ENCODE data around the gene TNN. TPM values are rescaled to one million over a fixed set of nuclear protein-coding genes. Genes with fewer than 3 reads are reported as not detected.
A peak's percentile ranks its signal among the peaks of the same experiment; 100 is the strongest.

Gene TNN
- total and polyA plus RNA-seq, 2 experiments from 2014 or later, result not detected

DNA sequence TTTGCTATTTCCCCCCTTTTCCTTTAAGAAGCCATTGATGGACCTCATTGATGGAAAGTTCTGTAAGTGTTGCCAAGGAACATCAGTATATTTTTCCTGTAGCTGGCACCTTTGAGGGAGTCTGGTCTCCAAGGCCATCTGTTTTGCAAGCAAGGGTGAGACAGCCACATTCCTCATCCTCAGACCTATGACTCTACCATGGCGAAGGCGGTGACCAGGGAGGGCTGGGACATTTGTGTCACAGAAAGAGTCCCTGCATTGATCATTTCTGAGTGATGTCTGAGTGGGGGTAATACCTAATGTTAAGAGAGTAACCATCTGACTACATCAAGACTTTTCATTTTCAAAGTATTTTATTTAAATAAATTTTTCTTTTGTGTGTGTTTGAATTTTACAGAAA, 89.6 kb downstream of the TNN start:
- H3K9me2 ChIP-seq (ENCODE audit: insufficient read depth), result no peaks in the 10 kb centered on the region
- TF ChIP-seq EZH2 (IDR thresholded peaks at IDR 0.05; ENCODE audit: insufficient read depth, poor library complexity, severe bottlenecking) (no peak), EZH2phosphoT487 (IDR thresholded peaks at IDR 0.05; ENCODE audit: insufficient read depth, low read depth) (no peak)
- no peaks in the 10 kb centered on the region for H3K79me2 ChIP-seq (ENCODE audit: insufficient read depth)
- no peaks in the 10 kb centered on the region for H4K20me1 ChIP-seq (ENCODE audit: insufficient read depth)
- DNase-seq, result no peak
- no peaks in the 10 kb centered on the region; the same call in 1 of the 2 replicates for H3K27me3 ChIP-seq (replicated peaks; ENCODE audit: insufficient read depth)
- H3K27ac ChIP-seq, result no peak overlapping the region
- no peak overlapping the region for H2AFZ ChIP-seq
- WGBS, 2 experiments (ENCODE audit: low coverage in 1 of 2, low lambda C conversion rate in 2 of 2, missing lambda C conversion rate in 2 of 2), result 84 to 90% methylated on average over 2 of the region's 2 CpGs
- no peak overlapping the region for H3K9ac ChIP-seq
- in situ Hi-C loops (cut with MboI), result loop anchor here (5.0 to 25.0 kb wide), 2 partner anchors 150 to 1680 kb away; no protein-coding TSS in a partner anchor
- no peak overlapping the region for H3K4me2 ChIP-seq (ENCODE audit: unreplicated experiment)
- H3K4me1 ChIP-seq (ENCODE audit: insufficient read depth), result no peaks in the 10 kb centered on the region
- H3F3A ChIP-seq (ENCODE audit: insufficient read depth), result no peaks in the 10 kb centered on the region
- no peaks in the 10 kb centered on the region for H3K9me3 ChIP-seq (ENCODE audit: low read depth)
- H3K4me3 ChIP-seq, result no peak overlapping the region
- no peaks in the 10 kb centered on the region for H3K36me3 ChIP-seq (ENCODE audit: low read depth)

DNA sequence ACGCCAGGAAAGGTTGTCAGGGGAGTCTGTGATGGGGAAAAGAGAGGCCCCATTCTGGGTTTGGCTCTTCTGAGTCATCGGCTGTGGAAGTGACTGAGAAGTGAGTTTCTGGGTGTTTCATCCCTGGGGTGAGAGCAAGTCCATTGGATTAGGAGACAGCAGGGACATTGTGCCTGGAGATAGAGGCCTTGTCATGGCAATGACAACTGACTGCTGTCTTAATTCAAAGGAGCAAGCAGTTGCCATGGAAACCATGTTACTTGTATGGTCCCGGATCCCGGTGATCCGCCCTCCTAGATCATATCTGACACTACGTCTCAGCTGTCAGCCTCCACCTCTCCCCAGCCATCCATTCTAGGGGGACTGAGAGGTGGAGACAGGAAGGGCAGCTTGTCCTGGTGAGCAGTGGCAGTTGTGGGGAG, 90.5 kb downstream of the TNN start:
- Histone ChIP-seq H3K4me2 (ENCODE audit: unreplicated experiment) (no peak overlapping the region), H3K27me3 (replicated peaks; ENCODE audit: insufficient read depth) (no peaks in the 10 kb centered on the region; the same call in 1 of the 2 replicates), H4K20me1 (ENCODE audit: insufficient read depth) (no peaks in the 10 kb centered on the region), H3K9ac (no peak overlapping the region), H3K4me1 (ENCODE audit: insufficient read depth) (no peaks in the 10 kb centered on the region), H3F3A (ENCODE audit: insufficient read depth) (no peaks in the 10 kb centered on the region), H3K9me2 (ENCODE audit: insufficient read depth) (no peaks in the 10 kb centered on the region), H3K9me3 (ENCODE audit: low read depth) (no peaks in the 10 kb centered on the region), H3K4me3 (no peak overlapping the region), H3K27ac (no peak overlapping the region), H2AFZ (no peak overlapping the region), H3K79me2 (ENCODE audit: insufficient read depth) (no peaks in the 10 kb centered on the region), H3K36me3 (ENCODE audit: low read depth) (no peaks in the 10 kb centered on the region)
- in situ Hi-C loops (cut with MboI), result loop anchor here (5.0 to 25.0 kb wide), 2 partner anchors 149 to 1679 kb away; no protein-coding TSS in a partner anchor
- TF ChIP-seq EZH2 (IDR thresholded peaks at IDR 0.05; ENCODE audit: insufficient read depth, poor library complexity, severe bottlenecking) (no peak), EZH2phosphoT487 (IDR thresholded peaks at IDR 0.05; ENCODE audit: insufficient read depth, low read depth) (no peak)
- WGBS, 2 experiments (ENCODE audit: low coverage in 1 of 2, low lambda C conversion rate in 2 of 2, missing lambda C conversion rate in 2 of 2), result 65 to 73% methylated on average over 6 of the region's 6 CpGs
- peak; percentile 31 for DNase-seq

DNA sequence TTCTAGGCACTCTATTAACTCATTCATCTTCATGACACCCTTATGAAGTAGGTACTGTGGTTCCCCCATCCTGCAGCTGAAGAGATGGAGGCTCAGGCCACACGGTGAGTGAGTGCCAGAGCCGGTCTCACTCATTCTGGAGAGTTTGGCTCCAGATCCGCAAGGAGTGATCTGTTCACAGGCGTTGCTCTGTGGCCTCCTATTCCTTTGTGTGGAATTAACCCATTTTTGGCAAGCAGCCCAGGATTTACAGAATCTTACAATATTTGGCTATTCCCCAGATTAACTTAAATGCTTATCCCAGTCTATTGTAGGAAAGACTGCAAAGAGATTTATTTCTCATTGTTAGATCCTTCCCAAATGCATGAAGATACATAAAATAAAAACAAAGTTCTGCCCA, 95.3 kb downstream of the TNN start:
- no peak for DNase-seq
- H3F3A ChIP-seq (ENCODE audit: insufficient read depth), result no peaks in the 10 kb centered on the region
- H3K9me2 ChIP-seq (ENCODE audit: insufficient read depth), result no peaks in the 10 kb centered on the region
- H3K4me3 ChIP-seq, result no peak overlapping the region
- no peak overlapping the region for H3K4me2 ChIP-seq (ENCODE audit: unreplicated experiment)
- H3K36me3 ChIP-seq (ENCODE audit: low read depth), result no peaks in the 10 kb centered on the region
- no peaks in the 10 kb centered on the region for H3K79me2 ChIP-seq (ENCODE audit: insufficient read depth)
- H3K27me3 ChIP-seq (replicated peaks; ENCODE audit: insufficient read depth), result no peaks in the 10 kb centered on the region; the same call in 1 of the 2 replicates
- no peaks in the 10 kb centered on the region for H3K4me1 ChIP-seq (ENCODE audit: insufficient read depth)
- H3K27ac ChIP-seq, result no peak overlapping the region
- H4K20me1 ChIP-seq (ENCODE audit: insufficient read depth), result no peaks in the 10 kb centered on the region
- WGBS, 2 experiments (ENCODE audit: low coverage in 1 of 2, low lambda C conversion rate in 2 of 2, missing lambda C conversion rate in 2 of 2), result 44 to 46% methylated on average over 4 of the region's 4 CpGs
- no peaks in the 10 kb centered on the region for H3K9me3 ChIP-seq (ENCODE audit: low read depth)
- no peak overlapping the region for H2AFZ ChIP-seq
- H3K9ac ChIP-seq, result no peak overlapping the region
- in situ Hi-C loops (cut with MboI), result loop anchor here (25.0 kb wide), 1 partner anchor 1674 kb away; no protein-coding TSS in a partner anchor
- TF ChIP-seq EZH2 (IDR thresholded peaks at IDR 0.05; ENCODE audit: insufficient read depth, poor library complexity, severe bottlenecking), result no peak

DNA sequence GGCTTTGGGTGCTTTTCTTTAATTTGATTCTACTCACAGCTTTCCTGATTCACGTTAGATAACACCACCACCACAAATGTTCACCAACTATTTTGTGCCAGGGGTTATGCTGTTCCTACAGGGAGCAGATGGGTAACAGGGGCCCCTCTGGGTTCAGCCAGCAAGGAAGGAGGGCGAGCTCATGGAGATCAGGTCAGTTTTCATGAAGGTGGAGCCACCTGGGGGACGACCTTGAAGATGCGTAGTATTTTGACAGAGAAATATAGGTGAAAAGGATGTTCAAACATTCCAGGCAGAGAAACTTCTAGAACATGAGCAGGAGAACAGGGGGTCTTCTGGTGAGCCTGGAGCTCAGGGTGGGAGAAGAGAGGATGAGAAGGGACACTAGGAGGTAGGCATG, 96.1 kb downstream of the TNN start:
- Histone ChIP-seq H3K9me3 (ENCODE audit: low read depth) (no peaks in the 10 kb centered on the region), H3K36me3 (ENCODE audit: low read depth) (no peaks in the 10 kb centered on the region), H4K20me1 (ENCODE audit: insufficient read depth) (no peaks in the 10 kb centered on the region), H2AFZ (no peak overlapping the region), H3K79me2 (ENCODE audit: insufficient read depth) (no peaks in the 10 kb centered on the region), H3K4me2 (ENCODE audit: unreplicated experiment) (no peak overlapping the region), H3K4me1 (ENCODE audit: insufficient read depth) (no peaks in the 10 kb centered on the region), H3K9me2 (ENCODE audit: insufficient read depth) (no peaks in the 10 kb centered on the region), H3K9ac (no peak overlapping the region), H3K27ac (no peak overlapping the region), H3F3A (ENCODE audit: insufficient read depth) (no peaks in the 10 kb centered on the region), H3K4me3 (no peak overlapping the region), H3K27me3 (replicated peaks; ENCODE audit: insufficient read depth) (no peaks in the 10 kb centered on the region; the same call in 1 of the 2 replicates)
- DNase-seq, result no peak
- TF ChIP-seq EZH2 (IDR thresholded peaks at IDR 0.05; ENCODE audit: insufficient read depth, poor library complexity, severe bottlenecking) (no peak), EZH2phosphoT487 (IDR thresholded peaks at IDR 0.05; ENCODE audit: insufficient read depth, low read depth) (no peak)
- in situ Hi-C loops (cut with MboI), result loop anchor here (25.0 kb wide), 1 partner anchor 1674 kb away; no protein-coding TSS in a partner anchor
- 35 to 56% methylated on average over 4 of the region's 4 CpGs for WGBS, 2 experiments (ENCODE audit: low coverage in 1 of 2, low lambda C conversion rate in 2 of 2, missing lambda C conversion rate in 2 of 2)
